Liver (tissue), 9 donors: ENCODE measurements around the gene AMPH. TPM values are rescaled to one million over a fixed set of nuclear protein-coding genes. Genes with fewer than 3 reads are reported as not detected.

ENCODE experiments used
- DNase-seq: peaks from one replicate; pipeline ENCODE4 v3.0.0-alpha.2; 2017; ENCODE audit warnings: low spot score
- H3K27ac ChIP-seq, 2 donors: one replicate each; pipeline ENCODE4 v1.7.0; 2013; ENCODE audit warnings: inconsistent platforms in 2 of 2, low read length in 2 of 2, control low read depth in 1 of 2, low read depth in 1 of 2, mild to moderate bottlenecking in 1 of 2
- H3K27me3 ChIP-seq, 4 donors: one replicate each; pipeline versions ENCODE4 v1.6.1 to v1.7.0; 2013; ENCODE audit warnings: low read length in 3 of 4, inconsistent platforms in 1 of 4, mild to moderate bottlenecking in 1 of 4, moderate library complexity in 1 of 4; ENCODE audit not compliant: control insufficient read depth in 4 of 4, insufficient read depth in 4 of 4
- H3K36me3 ChIP-seq, 4 donors: one replicate each; pipeline versions ENCODE4 v1.6.1 to v1.7.0; 2013; ENCODE audit warnings: low read length in 3 of 4, mild to moderate bottlenecking in 3 of 4, low read depth in 1 of 4, moderate library complexity in 1 of 4; ENCODE audit not compliant: control insufficient read depth in 4 of 4, insufficient read depth in 3 of 4
- H3K4me1 ChIP-seq, 4 donors: one replicate each; pipeline versions ENCODE4 v1.6.1 to v1.7.0; 2013; ENCODE audit warnings: low read length in 3 of 4, mild to moderate bottlenecking in 3 of 4, moderate library complexity in 1 of 4; ENCODE audit not compliant: control insufficient read depth in 4 of 4, insufficient read depth in 4 of 4
- H3K4me3 ChIP-seq, 3 donors: one replicate each; pipeline versions ENCODE4 v1.6.1 to v1.7.0; 2013; ENCODE audit warnings: low read length in 3 of 3, control low read depth in 1 of 3, low read depth in 1 of 3, mild to moderate bottlenecking in 1 of 3
- H3K9ac ChIP-seq, 2 donors: one replicate each; pipeline ENCODE4 v1.7.0; 2013; ENCODE audit warnings: low read length in 2 of 2, mild to moderate bottlenecking in 2 of 2, moderate library complexity in 2 of 2, control low read depth in 1 of 2, low read depth in 1 of 2
- H3K9me3 ChIP-seq, 4 donors: one replicate each; pipeline versions ENCODE4 v1.6.1 to v1.7.0; 2013; ENCODE audit warnings: low read length in 3 of 4; ENCODE audit not compliant: control insufficient read depth in 4 of 4
- EGR1 ChIP-seq, 2 donors: IDR thresholded peaks; 2 replicates each; pipeline ENCODE4 v1.6.1; 2016 to 2018; ENCODE audit warnings: antibody characterized with exemption in 2 of 2, low read depth in 2 of 2
- FOXA1 ChIP-seq: IDR thresholded peaks from 2 replicates; pipeline ENCODE4 v1.6.1; 2016; ENCODE audit warnings: antibody characterized with exemption
- GABPA ChIP-seq, 2 donors: IDR thresholded peaks in 1 of 2; conservative IDR thresholded peaks in 1 of 2; 2 replicates each; pipeline ENCODE4 v1.6.1; 2016; ENCODE audit warnings: antibody characterized with exemption in 2 of 2, mild to moderate bottlenecking in 1 of 2, moderate library complexity in 1 of 2
- HNF4A ChIP-seq, 2 donors: conservative IDR thresholded peaks; 2 replicates each; pipeline ENCODE4 v1.6.1; 2016; ENCODE audit warnings: antibody characterized with exemption in 2 of 2, mild to moderate bottlenecking in 2 of 2
- HNF4G ChIP-seq: IDR thresholded peaks from 2 replicates; pipeline ENCODE4 v1.6.1; 2016; ENCODE audit warnings: antibody characterized with exemption
- JUND ChIP-seq, 2 donors: IDR thresholded peaks; 2 replicates each; pipeline ENCODE4 v1.6.1; 2016; ENCODE audit warnings: antibody characterized with exemption in 2 of 2
- NR2F2 ChIP-seq: IDR thresholded peaks from 2 replicates; pipeline ENCODE4 v1.6.1; 2016; ENCODE audit warnings: antibody characterized with exemption
- RAD21 ChIP-seq, 2 donors: IDR thresholded peaks; 2 replicates each; pipeline ENCODE4 v1.6.1; 2016; ENCODE audit warnings: antibody characterized with exemption in 2 of 2, mild to moderate bottlenecking in 2 of 2
- RXRA ChIP-seq, 2 donors: IDR thresholded peaks; 2 replicates each; pipeline ENCODE4 v1.6.1; 2017 to 2018; ENCODE audit warnings: antibody characterized with exemption in 2 of 2, mild to moderate bottlenecking in 1 of 2
- SP1 ChIP-seq: IDR thresholded peaks from 2 replicates; pipeline ENCODE4 v1.6.1; 2018; ENCODE audit warnings: antibody characterized with exemption, mild to moderate bottlenecking
- TAF1 ChIP-seq: conservative IDR thresholded peaks from 2 replicates; pipeline ENCODE4 v1.6.1; 2016; ENCODE audit warnings: antibody characterized with exemption, mild to moderate bottlenecking
- YY1 ChIP-seq: IDR thresholded peaks from 2 replicates; pipeline ENCODE4 v1.6.1; 2016; ENCODE audit warnings: antibody characterized with exemption, mild to moderate bottlenecking
- WGBS: extraction: QIAGEN DNeasy Blood & Tissue Kit; methylation state at CpG from one replicate; pipeline ENCODE4 v1.1.7; 2013; 5-methylcytosine and 5-hydroxymethylcytosine counted together
- polyA plus RNA-seq, 2 donors: library from polyadenylated mRNA; stranded (reverse) in 1 of 2; unstranded in 1 of 2; fragments of 200-250 nt in 1 of 2; fragments of >200 nt in 1 of 2; fragmentation: Nextera tagmentation in 1 of 2; extraction: Ambion mirVana in 1 of 2; gene quantifications; one replicate each; pipeline versions ENCODE4 v1.2.1 to v1.2.3, GENCODE V29; 2013 to 2015
- total RNA-seq, 2 donors: library from RNA; depleted of rRNA; stranded (reverse); fragments of >200 nt; gene quantifications; one replicate each; pipeline ENCODE4 v1.2.3, GENCODE V29; 2014
- TF ChIP-seq, protein P1 (sequence below): fragments of 150-350 bp; IDR thresholded peaks from 2 replicates; pipeline ENCODE4 v1.5.1; 2017; ENCODE audit warnings: improper control_type of control experiment, low read depth, low read length; ENCODE audit not compliant: missing input control
- TF ChIP-seq, protein P2 (sequence below): IDR thresholded peaks from 2 replicates; pipeline ENCODE4 v1.6.1; 2016; ENCODE audit warnings: antibody characterized with exemption
- TF ChIP-seq, protein P3 (sequence below): IDR thresholded peaks from 2 replicates; pipeline ENCODE4 v1.6.1; 2016; ENCODE audit warnings: antibody characterized with exemption
- TF ChIP-seq, protein P4 (sequence below): IDR thresholded peaks from 2 replicates; pipeline ENCODE4 v1.6.1; 2016; ENCODE audit warnings: antibody characterized with exemption
- donor health status: healthy.
- donor health status: healthy.
- donor health status: healthy.
- donor health status: healthy.
- donor health status: healthy.

Gene AMPH
- total and polyA plus RNA-seq, 4 donors: 0.13 to 0.25 (median 0.20) TPM

DNA sequence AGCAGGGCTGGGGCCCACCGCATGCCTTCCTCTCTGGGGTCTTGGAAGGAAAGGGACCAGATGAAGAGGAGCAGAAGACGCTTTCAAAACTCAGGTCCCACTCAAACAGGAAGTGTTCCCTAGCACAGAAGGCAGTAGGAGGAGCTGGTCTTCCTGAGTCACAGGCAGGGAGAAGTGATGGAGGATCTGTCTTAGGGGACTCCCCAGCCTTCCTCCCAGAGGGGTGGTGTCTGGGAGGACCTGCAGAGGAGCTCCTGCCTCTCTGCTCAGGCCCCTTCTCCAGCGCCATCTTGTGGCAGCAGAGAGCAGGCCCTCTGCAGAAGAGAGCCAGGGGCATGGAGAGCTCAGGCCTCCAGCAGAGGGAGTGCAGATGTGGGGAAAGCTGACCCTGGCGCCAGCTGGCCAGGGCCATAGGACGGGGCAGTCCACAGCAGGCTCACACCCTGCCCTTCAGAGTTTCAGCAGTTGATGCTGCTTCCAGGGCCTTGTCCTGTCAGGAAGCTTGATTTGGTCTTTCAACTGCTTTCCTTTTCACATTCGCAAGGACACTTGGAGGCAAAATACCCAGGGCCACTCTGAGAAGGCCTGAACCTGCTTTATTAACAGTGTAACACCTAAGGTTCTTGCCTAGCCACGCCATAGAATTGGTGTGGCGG, 295.6 kb downstream of the AMPH start:
- no peak overlapping the region for H3K9ac ChIP-seq
- DNase-seq: peak; percentile 78
- 57% methylated on average over 8 of the region's 8 CpGs for WGBS
- no peaks in the 10 kb centered on the region for H3K27me3 ChIP-seq
- H3K36me3 ChIP-seq: no peaks in the 10 kb centered on the region
- no peaks in the 10 kb centered on the region for H3K9me3 ChIP-seq
- TF ChIP-seq HNF4G: no peak
- TF ChIP-seq RAD21 (IDR thresholded peaks at IDR 0.05): peak; percentile 79 to 90
- peak; percentile 29 for TF ChIP-seq YY1
- TF ChIP-seq JUND (IDR thresholded peaks at IDR 0.05): no peak
- TF ChIP-seq, protein P1, sequence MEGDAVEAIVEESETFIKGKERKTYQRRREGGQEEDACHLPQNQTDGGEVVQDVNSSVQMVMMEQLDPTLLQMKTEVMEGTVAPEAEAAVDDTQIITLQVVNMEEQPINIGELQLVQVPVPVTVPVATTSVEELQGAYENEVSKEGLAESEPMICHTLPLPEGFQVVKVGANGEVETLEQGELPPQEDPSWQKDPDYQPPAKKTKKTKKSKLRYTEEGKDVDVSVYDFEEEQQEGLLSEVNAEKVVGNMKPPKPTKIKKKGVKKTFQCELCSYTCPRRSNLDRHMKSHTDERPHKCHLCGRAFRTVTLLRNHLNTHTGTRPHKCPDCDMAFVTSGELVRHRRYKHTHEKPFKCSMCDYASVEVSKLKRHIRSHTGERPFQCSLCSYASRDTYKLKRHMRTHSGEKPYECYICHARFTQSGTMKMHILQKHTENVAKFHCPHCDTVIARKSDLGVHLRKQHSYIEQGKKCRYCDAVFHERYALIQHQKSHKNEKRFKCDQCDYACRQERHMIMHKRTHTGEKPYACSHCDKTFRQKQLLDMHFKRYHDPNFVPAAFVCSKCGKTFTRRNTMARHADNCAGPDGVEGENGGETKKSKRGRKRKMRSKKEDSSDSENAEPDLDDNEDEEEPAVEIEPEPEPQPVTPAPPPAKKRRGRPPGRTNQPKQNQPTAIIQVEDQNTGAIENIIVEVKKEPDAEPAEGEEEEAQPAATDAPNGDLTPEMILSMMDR: peak; percentile 75
- TF ChIP-seq NR2F2: peak; percentile 51
- H3K4me3 ChIP-seq: no peak overlapping the region
- H3K27ac ChIP-seq: peak overlapping the region; percentile 30 to 35
- H3K4me1 ChIP-seq: no peaks in the 10 kb centered on the region

DNA sequence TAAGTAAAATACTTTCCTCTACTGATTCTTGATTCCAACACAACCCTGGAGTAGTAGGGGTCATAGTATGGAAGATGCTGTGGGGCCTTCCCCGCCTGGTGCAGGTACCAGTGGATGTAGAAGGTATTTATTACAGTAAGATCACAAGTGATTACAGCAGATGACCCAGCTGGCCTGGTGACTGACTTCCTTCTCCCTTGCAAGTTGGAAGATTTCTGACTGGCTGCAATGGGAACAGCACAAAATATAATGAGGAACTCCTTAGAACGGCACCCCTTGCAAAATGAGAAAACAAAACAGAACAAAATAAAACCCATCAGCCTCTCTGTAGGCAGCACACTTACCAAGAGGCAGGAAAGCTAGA, 296.1 kb downstream of the AMPH start:
- 79% methylated on average over 2 of the region's 2 CpGs for WGBS
- Histone ChIP-seq H3K9ac (no peak overlapping the region), H3K27ac (peak overlapping the region in 1 of 2 donors; percentile 35)

DNA sequence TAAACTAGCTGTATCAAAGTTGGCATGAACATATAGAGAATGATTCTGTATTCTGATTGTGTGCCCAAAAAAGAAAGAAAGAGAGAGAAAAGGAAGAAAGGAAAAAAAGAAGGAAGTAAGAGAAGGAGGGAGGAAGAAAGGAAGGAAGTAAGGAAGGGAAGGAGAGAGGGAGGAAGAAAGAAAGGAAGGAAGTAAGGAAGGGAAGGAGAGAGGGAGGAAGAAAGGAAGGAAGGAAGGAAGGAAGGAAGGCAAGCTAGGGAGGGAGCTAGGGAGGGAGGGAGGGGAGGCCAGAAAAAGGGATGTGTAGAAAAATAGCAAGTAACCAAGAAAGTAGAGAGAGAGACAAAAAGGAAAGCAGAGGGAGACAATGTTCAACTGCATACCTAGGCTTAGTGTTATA, 297.0 kb downstream of the AMPH start:
- Histone ChIP-seq H3K4me1 (no peaks in the 10 kb centered on the region), H3K36me3 (no peaks in the 10 kb centered on the region), H3K9me3 (no peaks in the 10 kb centered on the region), H3K27me3 (peaks cover 0 to 1% (median 0%) of the 10 kb centered on the region in 4 donors), H3K27ac (no peak overlapping the region), H3K9ac (no peak overlapping the region), H3K4me3 (no peak overlapping the region)
- no peak for DNase-seq
- TF ChIP-seq TAF1: no peak
- no peak for TF ChIP-seq FOXA1
- TF ChIP-seq EGR1 (IDR thresholded peaks at IDR 0.05; ENCODE audit: low read depth in 2 of 2): no peak
- TF ChIP-seq, protein P2, sequence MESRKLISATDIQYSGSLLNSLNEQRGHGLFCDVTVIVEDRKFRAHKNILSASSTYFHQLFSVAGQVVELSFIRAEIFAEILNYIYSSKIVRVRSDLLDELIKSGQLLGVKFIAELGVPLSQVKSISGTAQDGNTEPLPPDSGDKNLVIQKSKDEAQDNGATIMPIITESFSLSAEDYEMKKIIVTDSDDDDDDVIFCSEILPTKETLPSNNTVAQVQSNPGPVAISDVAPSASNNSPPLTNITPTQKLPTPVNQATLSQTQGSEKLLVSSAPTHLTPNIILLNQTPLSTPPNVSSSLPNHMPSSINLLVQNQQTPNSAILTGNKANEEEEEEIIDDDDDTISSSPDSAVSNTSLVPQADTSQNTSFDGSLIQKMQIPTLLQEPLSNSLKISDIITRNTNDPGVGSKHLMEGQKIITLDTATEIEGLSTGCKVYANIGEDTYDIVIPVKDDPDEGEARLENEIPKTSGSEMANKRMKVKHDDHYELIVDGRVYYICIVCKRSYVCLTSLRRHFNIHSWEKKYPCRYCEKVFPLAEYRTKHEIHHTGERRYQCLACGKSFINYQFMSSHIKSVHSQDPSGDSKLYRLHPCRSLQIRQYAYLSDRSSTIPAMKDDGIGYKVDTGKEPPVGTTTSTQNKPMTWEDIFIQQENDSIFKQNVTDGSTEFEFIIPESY: no peak
- no peak for TF ChIP-seq YY1
- TF ChIP-seq GABPA (IDR thresholded peaks at IDR 0.05 in 1 of 2, conservative IDR thresholded peaks at IDR 0.05 in 1 of 2): no peak
- TF ChIP-seq HNF4A (conservative IDR thresholded peaks at IDR 0.05): no peak
- TF ChIP-seq, protein P1: no peak
- TF ChIP-seq, protein P3, sequence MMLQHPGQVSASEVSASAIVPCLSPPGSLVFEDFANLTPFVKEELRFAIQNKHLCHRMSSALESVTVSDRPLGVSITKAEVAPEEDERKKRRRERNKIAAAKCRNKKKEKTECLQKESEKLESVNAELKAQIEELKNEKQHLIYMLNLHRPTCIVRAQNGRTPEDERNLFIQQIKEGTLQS: no peak
- TF ChIP-seq JUND (IDR thresholded peaks at IDR 0.05): no peak
- TF ChIP-seq, protein P4, sequence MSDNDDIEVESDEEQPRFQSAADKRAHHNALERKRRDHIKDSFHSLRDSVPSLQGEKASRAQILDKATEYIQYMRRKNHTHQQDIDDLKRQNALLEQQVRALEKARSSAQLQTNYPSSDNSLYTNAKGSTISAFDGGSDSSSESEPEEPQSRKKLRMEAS: no peak

More for the DNA sequence above, 296.1 kb downstream of the AMPH start:
- Histone ChIP-seq H3K9me3 (no peaks in the 10 kb centered on the region), H3K4me1 (no peaks in the 10 kb centered on the region), H3K36me3 (no peaks in the 10 kb centered on the region), H3K27me3 (no peaks in the 10 kb centered on the region), H3K4me3 (no peak overlapping the region)
- no peak for DNase-seq
- TF ChIP-seq RXRA (IDR thresholded peaks at IDR 0.05): no peak
- no peak for TF ChIP-seq SP1
- TF ChIP-seq NR2F2: no peak
- TF ChIP-seq, protein P1: no peak
- TF ChIP-seq, protein P4: no peak
- TF ChIP-seq TAF1: no peak
- TF ChIP-seq FOXA1: no peak
